ENCODE measurements around the gene RASSF7.

The RASSF7 gene

GRCh38 chr11:554428-555226 is 6.1 kb upstream of the RASSF7 start:
- H3K36me3 ChIP-seq (ENCODE audit: insufficient read depth, low read length) = no peaks in the 10 kb centered on the region
- H3K9ac ChIP-seq (ENCODE audit: low read depth, low read length) = peak overlapping the region; percentile 33
- H3K9me3 ChIP-seq (ENCODE audit: control insufficient read depth, insufficient read depth, low read length) = no peaks in the 10 kb centered on the region
- H3K4me1 ChIP-seq (ENCODE audit: insufficient read depth, low read length) = peaks cover 8% of the 10 kb centered on the region; the same call in 1 of the 2 replicates

GRCh38 chr11:555227-555779 is 5.5 kb upstream of the RASSF7 start:
- Histone ChIP-seq H3K9me3 (ENCODE audit: control insufficient read depth, insufficient read depth, low read length) (no peaks in the 10 kb centered on the region), H3K9ac (ENCODE audit: low read depth, low read length) (peak overlapping the region; percentile 68; the same call in 1 of the 2 replicates), H3K36me3 (ENCODE audit: insufficient read depth, low read length) (no peaks in the 10 kb centered on the region), H3K4me1 (ENCODE audit: insufficient read depth, low read length) (peaks cover 8% of the 10 kb centered on the region; the same call in 1 of the 2 replicates)

- Histone ChIP-seq H3K9me3 (ENCODE audit: control insufficient read depth, insufficient read depth, low read length) (no peaks in the 10 kb centered on the region), H3K36me3 (ENCODE audit: insufficient read depth, low read length) (no peaks in the 10 kb centered on the region), H3K9ac (ENCODE audit: low read depth, low read length) (peak overlapping the region; percentile 68), H3K4me1 (ENCODE audit: insufficient read depth, low read length) (peaks cover 8% of the 10 kb centered on the region; the same call in 1 of the 2 replicates)
Measured at GRCh38 chr11:555780-556661, 4.7 kb upstream of the RASSF7 start.

- H3K9ac ChIP-seq (ENCODE audit: low read depth, low read length) = peak overlapping the region; percentile 68; the same call in 1 of the 2 replicates
Measured at GRCh38 chr11:556662-557256, 4.0 kb upstream of the RASSF7 start.

GRCh38 chr11:557328-558132 is 3.2 kb upstream of the RASSF7 start:
- H3K9ac ChIP-seq (ENCODE audit: low read depth, low read length) = no peak overlapping the region
- H3K9me3 ChIP-seq (ENCODE audit: control insufficient read depth, insufficient read depth, low read length) = no peaks in the 10 kb centered on the region
- no peaks in the 10 kb centered on the region for H3K36me3 ChIP-seq (ENCODE audit: insufficient read depth, low read length)
- peaks cover 8% of the 10 kb centered on the region; the same call in 1 of the 2 replicates for H3K4me1 ChIP-seq (ENCODE audit: insufficient read depth, low read length)

More at GRCh38 chr11:556662-557256, 4.0 kb upstream of the RASSF7 start:
- Histone ChIP-seq H3K9me3 (ENCODE audit: control insufficient read depth, insufficient read depth, low read length) (no peaks in the 10 kb centered on the region), H3K36me3 (ENCODE audit: insufficient read depth, low read length) (no peaks in the 10 kb centered on the region), H3K4me1 (ENCODE audit: insufficient read depth, low read length) (peaks cover 8% of the 10 kb centered on the region; the same call in 1 of the 2 replicates)

GRCh38 chr11:558503-558902 is 2.3 kb upstream of the RASSF7 start:
- H3K4me1 ChIP-seq (ENCODE audit: insufficient read depth, low read length) = peaks cover 8% of the 10 kb centered on the region; the same call in 1 of the 2 replicates
- H3K9ac ChIP-seq (ENCODE audit: low read depth, low read length) = no peak overlapping the region
- no peaks in the 10 kb centered on the region for H3K9me3 ChIP-seq (ENCODE audit: control insufficient read depth, insufficient read depth, low read length)
- no peaks in the 10 kb centered on the region for H3K36me3 ChIP-seq (ENCODE audit: insufficient read depth, low read length)

GRCh38 chr11:559020-559620 is 1.6 kb upstream of the RASSF7 start:
- H3K9me3 ChIP-seq (ENCODE audit: control insufficient read depth, insufficient read depth, low read length) = no peaks in the 10 kb centered on the region
- no peaks in the 10 kb centered on the region for H3K36me3 ChIP-seq (ENCODE audit: insufficient read depth, low read length)
- no peak overlapping the region for H3K9ac ChIP-seq (ENCODE audit: low read depth, low read length)
- peaks cover 8% of the 10 kb centered on the region; the same call in 1 of the 2 replicates for H3K4me1 ChIP-seq (ENCODE audit: insufficient read depth, low read length)

- Histone ChIP-seq H3K9ac (ENCODE audit: low read depth, low read length) (peak overlapping the region; percentile 77), H3K9me3 (ENCODE audit: control insufficient read depth, insufficient read depth, low read length) (no peaks in the 10 kb centered on the region), H3K36me3 (ENCODE audit: insufficient read depth, low read length) (no peaks in the 10 kb centered on the region), H3K4me1 (ENCODE audit: insufficient read depth, low read length) (peaks cover 8% of the 10 kb centered on the region; the same call in 1 of the 2 replicates)
Measured at GRCh38 chr11:559712-560304, 962 bp upstream of the RASSF7 start.

- H3K9me3 ChIP-seq (ENCODE audit: control insufficient read depth, insufficient read depth, low read length) = no peaks in the 10 kb centered on the region
- H3K4me1 ChIP-seq (ENCODE audit: insufficient read depth, low read length) = peaks cover 18% of the 10 kb centered on the region
- H3K9ac ChIP-seq (ENCODE audit: low read depth, low read length) = peak overlapping the region; percentile 83
- no peaks in the 10 kb centered on the region for H3K36me3 ChIP-seq (ENCODE audit: insufficient read depth, low read length)
Measured at GRCh38 chr11:561148-562003, 606 bp downstream of the RASSF7 start.

- Histone ChIP-seq H3K36me3 (ENCODE audit: insufficient read depth, low read length) (no peaks in the 10 kb centered on the region), H3K4me1 (ENCODE audit: insufficient read depth, low read length) (peaks cover 15% of the 10 kb centered on the region), H3K9me3 (ENCODE audit: control insufficient read depth, insufficient read depth, low read length) (no peaks in the 10 kb centered on the region), H3K9ac (ENCODE audit: low read depth, low read length) (peak overlapping the region; percentile 83; the same call in 1 of the 2 replicates)
Measured at GRCh38 chr11:562046-562645, 1.4 kb downstream of the RASSF7 start.

GRCh38 chr11:563066-563811 is 2.5 kb downstream of the RASSF7 start:
- peaks cover 15% of the 10 kb centered on the region for H3K4me1 ChIP-seq (ENCODE audit: insufficient read depth, low read length)
- H3K9me3 ChIP-seq (ENCODE audit: control insufficient read depth, insufficient read depth, low read length) = no peaks in the 10 kb centered on the region
- no peaks in the 10 kb centered on the region for H3K36me3 ChIP-seq (ENCODE audit: insufficient read depth, low read length)
- no peak overlapping the region for H3K9ac ChIP-seq (ENCODE audit: low read depth, low read length)
